Mesothelial cell of epicardium (in vitro differentiated cells): Measurements from ENCODE around the gene MUSTN1. TPM values are rescaled to one million over a fixed set of nuclear protein-coding genes. Genes with fewer than 3 reads are reported as not detected.

ENCODE experiments used
- DNase-seq, 2 experiments: peaks; one replicate each; pipeline ENCODE4 v3.0.0; 2021; ENCODE audit warnings: low spot score in 2 of 2; ENCODE audit not compliant: unreplicated experiment in 2 of 2
- H3K27ac Mint-ChIP-seq: 2 replicates; pipeline ENCODE4 v1.8.0; 2021; ENCODE audit warnings: mixed read lengths
- H3K27me3 Mint-ChIP-seq: 2 replicates; pipeline ENCODE4 v1.8.0; 2021; ENCODE audit warnings: low read depth, mixed read lengths
- H3K36me3 Mint-ChIP-seq: 2 replicates; pipeline ENCODE4 v1.8.0; 2021; ENCODE audit warnings: mixed read lengths
- H3K4me1 Mint-ChIP-seq: 2 replicates; pipeline ENCODE4 v1.8.0; 2021; ENCODE audit warnings: mixed read lengths
- H3K4me3 Mint-ChIP-seq: 2 replicates; pipeline ENCODE4 v1.8.0; 2021; ENCODE audit warnings: mild to moderate bottlenecking, moderate library complexity, mixed read lengths
- H3K9me3 Mint-ChIP-seq: 2 replicates; pipeline ENCODE4 v1.8.0; 2021; ENCODE audit warnings: mixed read lengths
- microRNA-seq: library from miRNA; unstranded; fragments of <30 nt; microRNA quantifications from one replicate; pipeline ENCODE4 v1.2.0, GENCODE V29; 2021; ENCODE audit warnings: inconsistent platforms, mixed read lengths
- total RNA-seq: library from RNA; stranded (reverse); gene quantifications from 3 replicates; pipeline ENCODE4 v1.2.1, GENCODE V29; 2021
- TF ChIP-seq, protein P1 (sequence below): fragments of 200-600 bp; sonication (generic); IDR thresholded peaks from one replicate; pipeline ENCODE4 v1.5.0; 2021; ENCODE audit warnings: antibody characterized with exemption; ENCODE audit not compliant: unreplicated experiment

Gene MUSTN1
- total RNA-seq, 1 donor from 2014 or later, result 1.0 TPM

GRCh38 chr3:52784931-52785590, 49.8 kb downstream of the MUSTN1 start:
- TF ChIP-seq, protein P1, sequence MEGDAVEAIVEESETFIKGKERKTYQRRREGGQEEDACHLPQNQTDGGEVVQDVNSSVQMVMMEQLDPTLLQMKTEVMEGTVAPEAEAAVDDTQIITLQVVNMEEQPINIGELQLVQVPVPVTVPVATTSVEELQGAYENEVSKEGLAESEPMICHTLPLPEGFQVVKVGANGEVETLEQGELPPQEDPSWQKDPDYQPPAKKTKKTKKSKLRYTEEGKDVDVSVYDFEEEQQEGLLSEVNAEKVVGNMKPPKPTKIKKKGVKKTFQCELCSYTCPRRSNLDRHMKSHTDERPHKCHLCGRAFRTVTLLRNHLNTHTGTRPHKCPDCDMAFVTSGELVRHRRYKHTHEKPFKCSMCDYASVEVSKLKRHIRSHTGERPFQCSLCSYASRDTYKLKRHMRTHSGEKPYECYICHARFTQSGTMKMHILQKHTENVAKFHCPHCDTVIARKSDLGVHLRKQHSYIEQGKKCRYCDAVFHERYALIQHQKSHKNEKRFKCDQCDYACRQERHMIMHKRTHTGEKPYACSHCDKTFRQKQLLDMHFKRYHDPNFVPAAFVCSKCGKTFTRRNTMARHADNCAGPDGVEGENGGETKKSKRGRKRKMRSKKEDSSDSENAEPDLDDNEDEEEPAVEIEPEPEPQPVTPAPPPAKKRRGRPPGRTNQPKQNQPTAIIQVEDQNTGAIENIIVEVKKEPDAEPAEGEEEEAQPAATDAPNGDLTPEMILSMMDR, result no peak
- Mint-ChIP-seq H3K9me3 (no peaks in the 10 kb centered on the region), H3K4me3 (no peak overlapping the region), H3K4me1 (no peaks in the 10 kb centered on the region), H3K36me3 (no peaks in the 10 kb centered on the region), H3K27me3 (peaks cover 32% of the 10 kb centered on the region), H3K27ac (no peak overlapping the region)
- DNase-seq, result peak in 1 of 2 experiments; percentile 6

- H3K27me3 Mint-ChIP-seq, result peaks cover 39% of the 10 kb centered on the region
- H3K9me3 Mint-ChIP-seq, result no peaks in the 10 kb centered on the region
- no peak overlapping the region for H3K4me3 Mint-ChIP-seq
Observed at GRCh38 chr3:52784021-52784621, 50.7 kb downstream of the MUSTN1 start.

DNA sequence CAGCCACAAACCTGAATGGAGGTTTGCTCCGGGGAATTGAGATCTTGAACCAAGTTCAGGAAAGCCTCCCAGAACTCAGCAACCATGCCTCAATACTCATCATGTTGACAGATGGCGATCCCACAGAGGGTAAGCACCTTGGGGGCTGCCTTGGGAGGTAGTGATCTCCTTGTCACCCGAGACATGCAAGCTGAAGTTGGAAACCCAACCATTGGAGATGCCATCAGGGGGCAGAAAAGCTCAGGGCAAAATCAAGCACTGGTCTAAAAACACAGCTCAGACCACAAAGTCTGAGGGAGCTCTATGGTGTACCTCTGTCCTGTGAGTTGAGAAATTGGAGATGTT, 51.6 kb downstream of the MUSTN1 start:
- TF ChIP-seq, protein P1, result no peak
- Mint-ChIP-seq H3K27me3 (peaks cover 40% of the 10 kb centered on the region), H3K9me3 (no peaks in the 10 kb centered on the region), H3K4me1 (no peaks in the 10 kb centered on the region), H3K27ac (no peak overlapping the region), H3K4me3 (no peak overlapping the region), H3K36me3 (no peaks in the 10 kb centered on the region)
- no peak for DNase-seq

More at GRCh38 chr3:52784021-52784621, 50.7 kb downstream of the MUSTN1 start:
- Mint-ChIP-seq H3K36me3 (no peaks in the 10 kb centered on the region), H3K27ac (no peak overlapping the region), H3K4me1 (no peaks in the 10 kb centered on the region)
- peak in 1 of 2 experiments; percentile 11 for DNase-seq
- TF ChIP-seq, protein P1, result no peak

Small RNAs within 50 kb of the gene (microRNA-seq; reads per million reads assigned to microRNA genes)
- gene MIR8064, result not detected

Other genes with a start within 250 kb of the MUSTN1 start
- gene PBRM1, start 149.1 kb downstream of the MUSTN1 start, total RNA-seq, result 90.1 to 92.4 TPM (median 91.2 TPM) in 3 replicates
- 105 to 120 TPM (median 116 TPM) in 3 replicates for gene GNL3, start 149.0 kb downstream of the MUSTN1 start, total RNA-seq
- gene GLT8D1, start 129.2 kb downstream of the MUSTN1 start, total RNA-seq, result 73.0 to 79.2 TPM (median 76.2 TPM) in 3 replicates
- 81.9 to 82.7 TPM (median 82.5 TPM) in 3 replicates for gene SPCS1, start 128.9 kb downstream of the MUSTN1 start, total RNA-seq
- 32.3 to 33.5 TPM (median 32.9 TPM) in 3 replicates for gene NEK4, start 64.1 kb downstream of the MUSTN1 start, total RNA-seq
- not detected in 3 replicates for gene ITIH1, start 57.4 kb downstream of the MUSTN1 start, total RNA-seq
- gene ITIH3, start 40.2 kb downstream of the MUSTN1 start, total RNA-seq, result 22.4 to 25.0 TPM (median 23.1 TPM) in 3 replicates
- gene ITIH4, start 4.3 kb downstream of the MUSTN1 start, total RNA-seq, result 12.0 to 13.9 TPM (median 13.5 TPM) in 3 replicates
- 23.8 to 28.8 TPM (median 23.9 TPM) in 3 replicates for gene STIMATE, start 62.5 kb upstream of the MUSTN1 start, total RNA-seq
- gene SFMBT1, start 211.1 kb upstream of the MUSTN1 start, total RNA-seq, result 4.1 to 5.4 TPM (median 4.4 TPM) in 3 replicates